Muscle of back (tissue), 11 donors: ENCODE data around the gene KRTAP6-3. TPM values are rescaled to one million over a fixed set of nuclear protein-coding genes. Genes with fewer than 3 reads are reported as not detected.

Experiments
- DNase-seq, 3 donors: peaks; one replicate each; pipeline versions ENCODE4 v3.0.0 to v3.0.0-alpha.2; 2013
- polyA plus RNA-seq, 10 donors: library from polyadenylated mRNA; unstranded; fragments of 120-200 nt; gene quantifications; one replicate each; pipeline ENCODE4 v1.2.1, GENCODE V29; 2013; ENCODE audit not compliant: insufficient read length in 10 of 10

KRTAP6-3 gene
- polyA plus RNA-seq, 10 donors: not detected

DNA sequence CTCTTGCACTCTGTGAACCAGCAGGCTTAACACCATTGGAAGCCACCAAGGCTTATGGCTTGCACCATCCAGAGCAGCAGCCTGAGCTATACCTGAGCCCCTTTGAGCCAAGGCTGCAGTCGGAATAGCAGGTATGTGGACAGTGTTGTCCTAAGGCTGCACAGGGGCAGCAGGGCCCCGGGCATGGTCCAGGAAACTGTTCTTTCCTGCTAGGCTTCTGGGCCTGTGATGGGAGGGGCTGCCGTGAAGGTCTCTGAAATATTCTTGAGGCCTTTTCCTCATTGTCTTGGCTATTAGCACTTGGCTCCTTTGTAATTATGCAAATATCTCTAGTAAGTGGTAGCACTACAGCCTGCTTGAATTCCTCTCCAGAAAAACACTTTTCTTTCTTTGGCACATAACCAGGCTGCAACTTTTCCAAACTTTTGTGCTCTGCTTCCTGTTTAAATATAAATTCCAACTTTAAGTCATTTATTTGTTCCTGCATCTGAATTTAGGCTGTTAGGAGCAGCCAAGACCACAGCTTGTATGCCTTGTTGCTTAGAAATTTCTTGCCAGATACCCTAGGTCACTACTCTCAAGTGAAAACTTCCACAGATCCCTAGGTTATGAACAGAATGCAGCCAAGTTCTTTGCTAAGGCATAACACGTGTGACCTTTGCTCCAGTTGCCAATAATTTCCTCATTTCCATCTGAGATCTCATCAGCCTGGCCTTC, 33.4 kb downstream of the KRTAP6-3 start:
- DNase-seq: peak in 2 of 3 donors; percentile 16 to 37

DNA sequence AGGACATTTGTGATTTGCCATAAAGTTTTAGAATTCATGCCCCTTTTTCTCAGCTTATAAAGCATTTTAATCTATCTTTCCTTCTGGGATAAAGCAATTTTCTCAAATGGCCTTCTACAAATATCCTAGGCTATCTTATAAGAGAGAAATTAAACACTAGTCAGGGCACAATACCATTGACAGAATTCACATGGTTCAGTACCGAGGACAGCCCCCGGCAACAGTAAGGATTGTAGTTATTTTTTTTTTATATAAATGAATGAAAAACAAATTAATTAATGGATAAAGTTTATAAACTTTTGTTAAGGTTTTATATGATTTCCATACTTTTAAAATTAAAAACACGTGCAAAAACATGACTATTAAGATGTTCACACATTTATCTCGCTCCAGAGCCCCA, 35.9 kb downstream of the KRTAP6-3 start:
- no peak for DNase-seq

DNA sequence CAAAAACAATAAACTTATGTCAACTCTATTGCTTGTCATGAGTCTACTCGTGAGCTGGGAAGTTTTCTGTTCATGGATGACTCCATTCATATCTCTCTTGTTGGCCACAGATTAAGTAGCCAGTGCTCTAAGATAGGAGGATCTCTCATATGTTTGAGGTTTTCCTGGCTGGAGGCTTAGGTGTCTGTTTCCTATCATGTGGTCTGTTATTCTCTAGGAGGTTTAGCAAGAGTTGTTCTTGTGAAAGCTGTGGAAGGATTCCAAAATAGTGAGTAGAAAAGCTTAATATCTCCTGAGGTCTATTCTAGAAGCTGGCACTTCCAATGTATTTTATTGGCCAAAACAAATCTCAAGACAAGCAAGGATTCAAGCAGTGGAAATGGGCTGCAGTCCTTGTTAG, 37.0 kb downstream of the KRTAP6-3 start:
- peak in 1 of 3 donors; percentile 3 for DNase-seq

GRCh38 chr21:30634906-30635305, 42.7 kb downstream of the KRTAP6-3 start, which contains the start of gene KRTAP20-2:
Gene KRTAP20-2, plus strand, starts transcription at chr21:30635206. Its CDS starts 58 bp downstream, at chr21:30635264.
- no peak for DNase-seq

DNA sequence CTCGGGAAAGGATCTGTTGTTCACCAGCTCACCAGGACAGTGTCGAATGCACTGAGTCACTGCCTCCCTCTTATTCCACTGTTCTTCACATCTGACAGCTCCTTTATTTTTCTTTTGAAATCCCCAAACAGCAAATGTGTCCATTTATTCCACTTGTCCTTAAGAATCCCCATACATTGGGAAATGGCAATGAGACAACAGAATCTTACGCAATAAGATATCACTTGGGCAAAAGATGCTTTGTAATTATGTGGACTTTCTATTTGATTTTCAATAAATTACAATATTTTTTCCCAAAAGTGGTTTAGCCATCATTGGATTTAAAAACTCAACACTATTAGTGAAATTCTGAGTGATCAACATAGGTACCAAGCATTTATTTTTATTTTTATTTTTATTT, 46.4 kb downstream of the KRTAP6-3 start:
- DNase-seq: no peak

DNA sequence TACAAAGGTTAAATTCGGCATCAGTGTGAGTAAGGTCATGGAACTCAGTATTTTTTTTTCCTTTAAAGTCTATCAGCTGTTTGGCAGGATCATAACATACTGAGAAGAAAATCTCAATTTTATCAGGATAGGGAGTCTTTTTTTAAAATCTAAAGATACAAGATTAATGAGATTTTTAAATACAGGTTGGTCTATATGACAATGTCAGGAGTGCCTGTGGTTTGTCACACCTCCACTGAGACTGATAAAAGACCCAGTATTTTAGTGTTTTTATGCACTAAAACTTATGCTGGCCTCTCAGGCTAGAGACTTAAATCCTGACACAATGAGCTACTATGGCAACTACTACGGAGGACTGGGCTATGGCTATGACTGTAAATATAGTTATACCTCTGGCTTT, 50.3 kb downstream of the KRTAP6-3 start, which contains the start of gene KRTAP20-3:
KRTAP20-3 (plus strand) TSS at position 301 of the 400 bp plus-strand sequence.
- DNase-seq: no peak

Other genes starting within 250 kb of the KRTAP6-3 start
- gene KRTAP23-1, start 243.8 kb upstream of the KRTAP6-3 start, polyA plus RNA-seq: not detected
- not detected for gene KRTAP13-2, start 220.2 kb upstream of the KRTAP6-3 start, polyA plus RNA-seq
- not detected for gene KRTAP13-1, start 196.4 kb upstream of the KRTAP6-3 start, polyA plus RNA-seq
- gene KRTAP13-3, start 166.5 kb upstream of the KRTAP6-3 start, polyA plus RNA-seq: not detected
- not detected for gene KRTAP13-4, start 162.2 kb upstream of the KRTAP6-3 start, polyA plus RNA-seq
- not detected for gene KRTAP15-1, start 152.2 kb upstream of the KRTAP6-3 start, polyA plus RNA-seq
- not detected for gene KRTAP19-1, start 112.1 kb upstream of the KRTAP6-3 start, polyA plus RNA-seq
- not detected for gene KRTAP19-2, start 105.0 kb upstream of the KRTAP6-3 start, polyA plus RNA-seq
- not detected for gene KRTAP19-3, start 100.4 kb upstream of the KRTAP6-3 start, polyA plus RNA-seq
- gene KRTAP19-4, start 95.3 kb upstream of the KRTAP6-3 start, polyA plus RNA-seq: not detected
- not detected for gene KRTAP19-5, start 90.3 kb upstream of the KRTAP6-3 start, polyA plus RNA-seq
- gene KRTAP19-6, start 50.6 kb upstream of the KRTAP6-3 start, polyA plus RNA-seq: not detected
- gene KRTAP19-7, start 31.1 kb upstream of the KRTAP6-3 start, polyA plus RNA-seq: not detected
- gene KRTAP22-2, start 2.0 kb upstream of the KRTAP6-3 start, polyA plus RNA-seq: not detected
- gene KRTAP6-2, start 6.5 kb downstream of the KRTAP6-3 start, polyA plus RNA-seq: not detected
- not detected for gene KRTAP22-1, start 8.6 kb downstream of the KRTAP6-3 start, polyA plus RNA-seq
- not detected for gene KRTAP6-1, start 21.5 kb downstream of the KRTAP6-3 start, polyA plus RNA-seq
- not detected for gene KRTAP20-1, start 24.0 kb downstream of the KRTAP6-3 start, polyA plus RNA-seq
- gene KRTAP20-4, start 28.2 kb downstream of the KRTAP6-3 start, polyA plus RNA-seq: not detected
- gene KRTAP20-2, start 42.8 kb downstream of the KRTAP6-3 start, polyA plus RNA-seq: not detected
- gene KRTAP20-3, start 50.4 kb downstream of the KRTAP6-3 start, polyA plus RNA-seq: not detected
- gene KRTAP21-3, start 126.3 kb downstream of the KRTAP6-3 start, polyA plus RNA-seq: not detected
- not detected for gene KRTAP21-2, start 154.8 kb downstream of the KRTAP6-3 start, polyA plus RNA-seq
- gene KRTAP21-1, start 163.0 kb downstream of the KRTAP6-3 start, polyA plus RNA-seq: not detected
- not detected for gene KRTAP8-1, start 220.8 kb downstream of the KRTAP6-3 start, polyA plus RNA-seq
- gene KRTAP7-1, start 237.3 kb downstream of the KRTAP6-3 start, polyA plus RNA-seq: not detected